Spleen (tissue), 11 donors: ENCODE data around the gene EFNA5. TPM values are rescaled to one million over a fixed set of nuclear protein-coding genes. Genes with fewer than 3 reads are reported as not detected.

ENCODE experiments used
- DNase-seq: peaks from one replicate; pipeline ENCODE4 v3.0.0-alpha.2; 2020
- H3K27ac ChIP-seq, 8 donors: fragments of 200-600 bp; sonication (generic) in 7 of 8; 1 replicate in 4 of 8; 2 replicates in 4 of 8; pipeline versions ENCODE4 v1.5.0 to v1.8.0; 2016 to 2021; ENCODE audit warnings: inconsistent platforms in 4 of 8, mild to moderate bottlenecking in 4 of 8, moderate library complexity in 1 of 8
- H3K27me3 ChIP-seq, 7 donors: fragments of 200-600 bp; sonication (generic) in 6 of 7; replicated peaks in 1 of 7; 1 replicate in 4 of 7; 2 replicates in 3 of 7; pipeline versions ENCODE4 v1.5.0 to v1.8.0; 2016 to 2021; ENCODE audit warnings: inconsistent platforms in 3 of 7, mild to moderate bottlenecking in 1 of 7
- H3K36me3 ChIP-seq, 6 donors: fragments of 200-600 bp; sonication (generic) in 5 of 6; 1 replicate in 4 of 6; 2 replicates in 2 of 6; pipeline versions ENCODE4 v1.5.0 to v1.8.0; 2016 to 2021; ENCODE audit warnings: inconsistent platforms in 2 of 6
- H3K4me1 ChIP-seq, 6 donors: fragments of 200-600 bp; sonication (generic) in 5 of 6; 1 replicate in 3 of 6; 2 replicates in 3 of 6; pipeline versions ENCODE4 v1.5.0 to v1.8.0; 2016 to 2021; ENCODE audit warnings: inconsistent platforms in 3 of 6
- H3K4me3 ChIP-seq, 8 donors: fragments of 200-600 bp; sonication (generic) in 7 of 8; 1 replicate in 4 of 8; 2 replicates in 4 of 8; pipeline versions ENCODE4 v1.5.0 to v1.8.0; 2016 to 2021; ENCODE audit warnings: inconsistent platforms in 4 of 8, mild to moderate bottlenecking in 4 of 8, moderate library complexity in 2 of 8
- H3K9me3 ChIP-seq, 8 donors: fragments of 200-600 bp; sonication (generic) in 7 of 8; 1 replicate in 4 of 8; 2 replicates in 4 of 8; pipeline versions ENCODE4 v1.5.0 to v1.8.0; 2016 to 2021; ENCODE audit warnings: inconsistent platforms in 4 of 8
- CTCF ChIP-seq, 11 experiments: fragments of 200-600 bp in 7 of 11; fragments of 450-650 bp in 4 of 11; sonication (generic) in 4 of 11; IDR thresholded peaks in 8 of 11; conservative IDR thresholded peaks in 3 of 11; 1 replicate in 7 of 11; 2 replicates in 4 of 11; pipeline versions ENCODE4 v1.4.0 to v1.8.0; 2016 to 2021; ENCODE audit warnings: antibody characterized with exemption in 11 of 11, inconsistent platforms in 4 of 11, mild to moderate bottlenecking in 1 of 11
- POLR2A ChIP-seq, 3 donors: fragments of 450-650 bp; IDR thresholded peaks; one replicate each; pipeline ENCODE4 v1.5.1; 2017; ENCODE audit warnings: antibody characterized with exemption in 3 of 3, mild to moderate bottlenecking in 1 of 3
- POLR2AphosphoS5 ChIP-seq, 3 donors: sonication (generic); formaldehyde crosslinking; IDR thresholded peaks; one replicate each; pipeline ENCODE4 v1.5.1; 2017; ENCODE audit warnings: antibody characterized with exemption in 3 of 3
- WGBS, 5 donors: extraction: QIAGEN DNeasy Blood & Tissue Kit in 3 of 5; methylation state at CpG; one replicate each; pipeline versions ENCODE4 v1.1.5 to v1.1.7; 2013 to 2018; 5-methylcytosine and 5-hydroxymethylcytosine counted together
- intact Hi-C: fragments of 100-400 bp; cut with DNase I; formaldehyde crosslinking; loops from one replicate; pipeline ENCODE4 v1.15.0; 2023; ENCODE audit warnings: low total_unique reads
- polyA plus RNA-seq, 3 donors: library from polyadenylated mRNA; stranded (reverse); fragments of 200-250 nt; gene quantifications; one replicate each; pipeline ENCODE4 v1.2.1, GENCODE V29; 2013
- total RNA-seq, 7 donors: library from RNA; depleted of rRNA in 3 of 7; stranded (reverse); fragments of >200 nt in 3 of 7; fragmentation: NEBNext Ultra II Directional in 4 of 7; extraction: Animal tissue kit (Norgen Biotek cat#: 25700) in 4 of 7; gene quantifications; one replicate each; pipeline versions ENCODE4 v1.1.0 to v1.2.1, GENCODE V29; 2016 to 2021
- donor health status: healthy with polysubstance abuse.
- donor health status: DM: no; HTN: no; CAD: no; lungs with moderate emphysema.
- donor health status: DM: no; HTN: no; CAD: no.
- donor health status: Bipolar disorder and iron deficiency.
- donor health status: healthy.
- donor health status: DM: no; HTN: no; CAD: no.
- donor health status: DM: yes; HTN: yes; CAD: no.

EFNA5 gene
- total and polyA plus RNA-seq, 10 donors = 0.33 to 29.0 (median 12.2) TPM

DNA sequence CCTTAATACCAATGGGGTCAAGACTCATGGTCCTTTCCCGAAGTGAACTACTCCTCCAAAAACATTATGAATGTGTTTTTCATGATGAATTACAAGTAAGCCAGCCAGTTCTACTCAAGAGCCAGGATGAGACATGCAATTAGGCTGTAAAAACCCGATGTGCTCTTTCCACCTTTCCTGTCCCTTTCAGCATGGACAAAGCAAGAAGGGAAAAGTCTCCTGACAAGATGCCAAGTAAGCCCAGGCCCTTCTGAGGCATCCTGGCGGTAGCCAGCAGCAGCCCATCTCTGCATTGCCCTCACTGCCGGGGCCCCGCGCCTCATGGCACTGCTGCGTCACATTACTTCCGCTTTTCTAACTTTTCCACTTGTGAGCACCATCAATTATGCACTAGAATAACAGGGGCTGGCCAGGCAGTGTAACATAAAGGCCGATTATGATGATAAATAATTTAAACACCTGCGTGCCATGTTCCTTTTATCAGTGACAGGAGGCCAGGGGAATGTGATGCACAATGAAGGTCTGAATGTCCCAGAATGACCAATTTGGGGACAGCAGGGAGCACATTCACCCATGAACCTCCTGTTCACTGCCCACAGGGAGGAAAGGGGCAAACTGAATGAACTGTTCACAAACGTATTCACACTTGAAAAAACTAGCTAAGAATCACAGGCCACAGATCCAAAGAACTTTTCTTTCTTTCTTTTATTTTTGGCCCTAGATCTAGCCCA is 37.4 kb downstream of the EFNA5 start:
- H3K4me1 ChIP-seq = peaks cover 0 to 4% (median 0%) of the 10 kb centered on the region in 6 donors
- no peaks in the 10 kb centered on the region for H3K27me3 ChIP-seq
- no peaks in the 10 kb centered on the region for H3K9me3 ChIP-seq
- no peak for DNase-seq
- intact Hi-C loops = no loop called here
- peak overlapping the region in 5 of 8 donors; percentile 29 to 46 (median 32) for H3K27ac ChIP-seq
- H3K36me3 ChIP-seq = no peaks in the 10 kb centered on the region
- H3K4me3 ChIP-seq = peak overlapping the region in 1 of 8 donors; percentile 3
- whole genome bisulfite sequencing, 5 donors = 73 to 78% (median 78%) methylated on average over 11 of the region's 11 CpGs
- TF ChIP-seq POLR2AphosphoS5 (IDR thresholded peaks at IDR 0.05) (no peak), CTCF (IDR thresholded peaks at IDR 0.05 in 8 of 11, conservative IDR thresholded peaks at IDR 0.05 in 3 of 11) (no peak), POLR2A (IDR thresholded peaks at IDR 0.05) (no peak)

DNA sequence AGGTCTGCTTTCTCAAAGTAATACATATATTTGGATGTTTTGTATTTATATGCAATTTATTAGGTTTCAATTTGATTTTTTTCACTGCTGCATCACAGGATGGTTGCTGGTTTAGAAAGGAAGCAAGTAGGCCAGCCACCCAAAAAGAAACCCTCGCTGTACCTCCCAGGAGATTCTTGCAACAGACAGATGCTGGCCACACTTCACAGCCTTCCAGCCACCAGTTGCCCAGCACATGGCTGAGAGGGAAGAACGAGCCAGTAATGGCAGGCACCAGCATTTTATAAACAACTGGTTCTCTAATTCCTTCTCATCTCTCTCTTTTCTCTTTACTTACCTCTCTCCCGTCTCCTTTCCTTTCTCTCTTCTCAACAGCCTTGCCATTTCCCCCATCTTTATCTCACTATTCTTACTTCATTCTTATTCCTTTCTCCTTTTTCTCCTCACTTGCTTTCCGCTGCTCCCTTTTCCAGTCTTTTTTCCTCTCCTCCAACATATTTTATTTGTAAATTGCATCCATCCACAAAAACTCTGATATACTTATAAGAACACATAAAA is 38.9 kb downstream of the EFNA5 start:
- Histone ChIP-seq H3K27me3 (no peaks in the 10 kb centered on the region), H3K9me3 (no peaks in the 10 kb centered on the region), H3K27ac (no peak overlapping the region), H3K4me1 (peaks cover 0 to 4% (median 0%) of the 10 kb centered on the region in 6 donors), H3K36me3 (no peaks in the 10 kb centered on the region), H3K4me3 (no peak overlapping the region)
- intact Hi-C loops = no loop called here
- TF ChIP-seq POLR2AphosphoS5 (IDR thresholded peaks at IDR 0.05) = no peak
- no peak for TF ChIP-seq CTCF (IDR thresholded peaks at IDR 0.05 in 8 of 11, conservative IDR thresholded peaks at IDR 0.05 in 3 of 11)
- no peak for TF ChIP-seq POLR2A (IDR thresholded peaks at IDR 0.05)
- 64 to 83% (median 71%) methylated on average over 4 of the region's 4 CpGs for WGBS, 5 donors
- no peak for DNase-seq

- H3K4me1 ChIP-seq = peaks cover 0 to 4% (median 0%) of the 10 kb centered on the region in 6 donors
- intact Hi-C loops = no loop called here
- H3K4me3 ChIP-seq = no peak overlapping the region
Measured at GRCh38 chr5:107630184-107630583, 40.6 kb downstream of the EFNA5 start.

More at GRCh38 chr5:107630184-107630583, 40.6 kb downstream of the EFNA5 start:
- Histone ChIP-seq H3K9me3 (no peaks in the 10 kb centered on the region), H3K36me3 (no peaks in the 10 kb centered on the region), H3K27me3 (no peaks in the 10 kb centered on the region), H3K27ac (no peak overlapping the region)
- no peak for DNase-seq
- TF ChIP-seq POLR2AphosphoS5 (IDR thresholded peaks at IDR 0.05) (no peak), CTCF (IDR thresholded peaks at IDR 0.05 in 8 of 11, conservative IDR thresholded peaks at IDR 0.05 in 3 of 11) (no peak), POLR2A (IDR thresholded peaks at IDR 0.05) (no peak)
- 93 to 100% (median 95%) methylated on average over 2 of the region's 2 CpGs for WGBS, 5 donors
